Cardiac fibroblast (primary cell): ENCODE results near the gene HOXC11.
A peak's percentile ranks its signal among the peaks of the same experiment; 100 is the strongest.

Source experiments
- DNase-seq, 2 donors: peaks; one replicate each; pipeline versions ENCODE4 v3.0.0 to v3.0.0-alpha.2; 2010; ENCODE audit warnings: low read depth in 2 of 2
- H3K4me3 ChIP-seq, 2 donors: replicated peaks in 1 of 2; 1 replicate in 1 of 2; 2 replicates in 1 of 2; pipeline ENCODE4 v1.5.1; 2011; ENCODE audit warnings: low read depth in 2 of 2, low read length in 2 of 2, mild to moderate bottlenecking in 2 of 2, moderate library complexity in 1 of 2
- TF ChIP-seq, protein P1 (sequence below): IDR thresholded peaks from one replicate; pipeline ENCODE4 v1.5.1; 2011; ENCODE audit warnings: low read depth, mild to moderate bottlenecking, low read length, inconsistent platforms

Gene HOXC11

DNA sequence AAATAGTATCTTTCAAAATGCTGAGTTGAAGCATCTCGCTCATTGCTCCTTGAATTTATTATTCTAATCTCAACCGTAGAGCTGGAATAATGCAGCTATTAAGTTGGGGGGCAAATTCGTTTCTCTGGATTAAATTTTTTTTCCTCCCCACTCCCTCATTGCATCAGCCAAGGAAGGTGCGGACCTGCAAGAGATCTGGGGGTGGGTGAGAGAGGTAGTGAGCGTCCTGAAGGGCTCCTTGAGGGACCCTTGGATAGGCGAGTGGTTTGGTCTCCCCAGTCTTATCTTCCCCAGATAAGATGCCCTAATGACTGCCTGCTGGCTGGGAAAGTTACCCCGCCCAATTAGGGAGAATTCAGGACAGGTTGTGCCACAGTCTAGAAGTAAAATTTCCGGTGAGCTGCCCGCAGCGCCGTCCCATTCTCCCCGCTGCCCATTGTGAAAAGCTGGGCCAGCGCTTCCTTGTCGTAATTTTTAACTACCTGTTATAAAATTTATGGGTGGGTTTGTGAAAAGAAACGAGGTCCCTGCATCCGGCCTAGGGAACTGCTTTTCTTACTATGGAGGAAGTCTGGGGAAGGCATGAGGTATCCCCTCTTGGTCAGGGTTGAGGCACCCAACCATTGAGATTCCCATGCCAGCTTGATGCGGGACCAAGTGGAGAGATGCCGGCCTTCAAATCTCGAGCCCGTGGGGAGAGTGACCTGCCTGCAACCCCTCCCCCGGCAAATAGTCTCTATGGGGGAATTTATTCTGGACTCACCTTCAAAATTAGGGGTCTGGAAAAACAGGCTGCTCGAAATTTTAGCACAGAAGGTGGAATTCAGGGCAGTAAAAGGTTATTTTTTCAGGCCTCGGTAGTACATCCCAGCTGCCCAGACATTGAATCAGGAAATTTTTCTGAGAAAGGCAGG lies 42.3 kb downstream of the HOXC11 start:
- DNase-seq, result no peak
- no peak overlapping the region for H3K4me3 ChIP-seq

DNA sequence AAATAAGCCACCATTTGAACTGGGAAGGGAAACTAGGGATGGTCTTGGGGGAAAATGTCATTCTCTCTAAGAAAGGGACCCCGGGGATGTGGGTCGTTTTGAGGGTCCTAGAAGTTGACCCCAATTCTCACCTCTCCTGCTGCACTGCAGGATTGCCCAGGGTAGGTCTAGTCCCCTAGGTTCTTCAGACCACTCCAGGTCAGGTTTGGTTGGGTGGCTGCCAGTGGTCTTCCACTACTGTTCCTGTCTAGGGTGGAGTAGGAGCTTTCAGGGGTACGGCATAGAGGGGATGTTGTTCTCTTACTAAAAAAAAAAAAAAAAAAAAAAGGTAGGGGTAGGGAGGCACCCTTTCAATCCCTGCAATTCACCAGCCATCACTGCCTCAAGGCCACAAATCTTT lies 43.1 kb downstream of the HOXC11 start:
- no peak for DNase-seq
- TF ChIP-seq, protein P1, sequence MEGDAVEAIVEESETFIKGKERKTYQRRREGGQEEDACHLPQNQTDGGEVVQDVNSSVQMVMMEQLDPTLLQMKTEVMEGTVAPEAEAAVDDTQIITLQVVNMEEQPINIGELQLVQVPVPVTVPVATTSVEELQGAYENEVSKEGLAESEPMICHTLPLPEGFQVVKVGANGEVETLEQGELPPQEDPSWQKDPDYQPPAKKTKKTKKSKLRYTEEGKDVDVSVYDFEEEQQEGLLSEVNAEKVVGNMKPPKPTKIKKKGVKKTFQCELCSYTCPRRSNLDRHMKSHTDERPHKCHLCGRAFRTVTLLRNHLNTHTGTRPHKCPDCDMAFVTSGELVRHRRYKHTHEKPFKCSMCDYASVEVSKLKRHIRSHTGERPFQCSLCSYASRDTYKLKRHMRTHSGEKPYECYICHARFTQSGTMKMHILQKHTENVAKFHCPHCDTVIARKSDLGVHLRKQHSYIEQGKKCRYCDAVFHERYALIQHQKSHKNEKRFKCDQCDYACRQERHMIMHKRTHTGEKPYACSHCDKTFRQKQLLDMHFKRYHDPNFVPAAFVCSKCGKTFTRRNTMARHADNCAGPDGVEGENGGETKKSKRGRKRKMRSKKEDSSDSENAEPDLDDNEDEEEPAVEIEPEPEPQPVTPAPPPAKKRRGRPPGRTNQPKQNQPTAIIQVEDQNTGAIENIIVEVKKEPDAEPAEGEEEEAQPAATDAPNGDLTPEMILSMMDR, result no peak
- H3K4me3 ChIP-seq, result no peak overlapping the region

More for the DNA sequence above, 42.3 kb downstream of the HOXC11 start:
- TF ChIP-seq, protein P1, result no peak

DNA sequence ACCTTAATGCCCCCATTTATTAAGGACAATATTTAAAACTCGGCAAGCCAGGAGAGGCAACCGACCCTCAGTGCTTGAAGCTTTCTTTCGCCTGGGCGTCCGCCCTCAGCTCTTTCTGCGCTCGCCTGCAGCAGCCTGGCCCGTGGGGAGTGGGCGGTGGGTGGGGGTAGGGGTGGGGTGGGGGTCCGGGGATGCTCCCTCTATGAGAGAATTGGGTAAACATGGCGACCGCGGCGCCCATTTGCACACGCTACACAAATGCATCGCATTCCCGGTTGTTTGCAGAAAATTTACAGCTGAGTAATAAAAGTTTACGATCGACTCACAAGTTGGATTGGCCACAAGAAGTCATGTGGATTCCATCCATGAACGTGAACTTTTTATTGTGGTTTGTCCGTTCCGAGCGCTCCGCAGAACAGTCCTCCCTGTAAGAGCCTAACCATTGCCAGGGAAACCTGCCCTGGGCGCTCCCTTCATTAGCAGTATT lies 43.6 kb downstream of the HOXC11 start:
- TF ChIP-seq, protein P1, result no peak
- no peak overlapping the region for H3K4me3 ChIP-seq
- DNase-seq, result no peak

DNA sequence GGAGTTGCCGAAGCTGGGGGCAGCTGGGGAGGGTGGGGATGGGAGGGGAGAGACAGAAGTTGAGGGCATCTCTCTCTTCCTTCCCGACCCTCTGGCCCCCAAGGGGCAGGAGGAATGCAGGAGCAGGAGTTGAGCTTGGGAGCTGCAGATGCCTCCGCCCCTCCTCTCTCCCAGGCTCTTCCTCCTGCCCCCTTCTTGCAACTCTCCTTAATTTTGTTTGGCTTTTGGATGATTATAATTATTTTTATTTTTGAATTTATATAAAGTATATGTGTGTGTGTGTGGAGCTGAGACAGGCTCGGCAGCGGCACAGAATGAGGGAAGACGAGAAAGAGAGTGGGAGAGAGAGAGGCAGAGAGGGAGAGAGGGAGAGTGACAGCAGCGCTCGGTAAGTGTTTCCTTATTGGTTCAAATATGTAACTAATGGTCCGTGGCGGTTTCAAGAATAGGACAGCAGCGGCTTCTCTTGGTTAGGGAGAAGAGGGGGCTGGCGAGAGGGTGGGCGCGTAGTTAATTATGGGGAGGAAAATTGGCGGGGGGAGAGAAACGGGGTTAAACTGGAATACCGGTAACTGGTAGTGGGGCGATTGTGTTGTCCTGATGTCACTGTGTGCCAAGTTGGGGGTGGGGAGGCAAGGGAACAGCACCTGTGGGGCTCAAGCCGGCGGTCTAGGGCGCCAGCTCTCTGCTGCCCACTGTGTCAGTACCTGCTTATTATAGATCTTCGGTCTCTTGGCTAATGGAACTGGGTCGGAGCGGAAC lies 44.3 kb downstream of the HOXC11 start:
- no peak for DNase-seq
- H3K4me3 ChIP-seq, result peak overlapping the region in 1 of 2 donors; percentile 27
- TF ChIP-seq, protein P1, result no peak

DNA sequence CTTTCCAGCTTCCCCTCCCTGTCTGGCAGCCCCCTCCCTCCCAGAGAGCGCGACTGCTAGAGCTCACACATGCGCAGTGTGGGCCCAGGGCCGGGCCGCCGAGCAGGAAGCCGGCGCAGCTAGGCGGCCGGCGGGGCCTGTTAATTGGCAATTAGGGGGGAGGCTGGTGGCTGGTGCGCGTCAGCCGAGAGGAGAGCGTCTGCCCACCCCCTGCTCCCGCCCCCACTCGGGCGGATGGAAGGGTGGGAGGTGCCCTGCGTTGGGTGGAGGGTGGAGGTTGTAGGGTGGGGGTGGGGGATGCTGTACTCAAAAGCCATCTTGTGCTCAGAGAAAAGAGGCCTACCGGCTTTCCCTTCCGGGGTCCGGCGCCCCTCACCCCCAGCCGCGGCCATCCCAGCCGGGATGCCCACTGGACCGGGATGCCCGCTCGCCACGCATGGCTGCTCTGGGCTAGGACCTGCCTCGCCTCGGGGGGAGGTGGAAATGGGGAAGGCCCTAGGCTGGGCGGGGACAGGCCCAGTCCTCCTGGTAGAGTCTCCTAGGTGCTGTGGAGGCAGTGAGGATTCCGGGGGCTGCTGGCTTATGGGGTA lies 45.0 kb downstream of the HOXC11 start:
- DNase-seq, result peak; percentile 17 to 31
- TF ChIP-seq, protein P1, result no peak
- H3K4me3 ChIP-seq, result peak overlapping the region; percentile 19 to 27

DNA sequence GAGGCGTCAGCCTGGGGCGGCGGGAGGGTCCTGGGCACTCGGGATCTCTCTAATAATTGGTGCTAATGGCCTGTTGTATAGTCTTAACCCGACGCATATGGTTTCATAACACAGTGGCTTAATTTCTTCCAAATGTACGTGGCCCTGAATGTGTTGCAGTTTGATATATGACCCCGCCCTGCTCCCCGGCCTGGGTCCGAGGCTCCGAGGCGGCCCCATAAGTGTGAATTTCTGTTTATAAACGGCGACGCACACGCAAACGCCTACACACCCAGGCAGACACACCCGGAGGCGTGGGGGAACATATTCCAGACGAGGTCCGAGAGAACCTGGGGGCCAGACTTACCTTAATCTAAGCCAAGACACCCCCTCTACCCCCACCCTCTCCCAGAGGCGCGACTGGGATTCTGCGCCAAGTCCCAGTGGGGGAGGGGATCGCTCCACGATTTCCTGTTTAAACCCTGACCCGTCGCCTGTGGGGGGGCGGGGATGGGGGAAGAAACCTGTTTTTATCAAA lies 45.6 kb downstream of the HOXC11 start:
- H3K4me3 ChIP-seq, result no peak overlapping the region
- TF ChIP-seq, protein P1, result no peak

More for the DNA sequence above, 45.6 kb downstream of the HOXC11 start:
- no peak for DNase-seq
